HL-60 (cell line): ENCODE data around the gene DRAM2.

ENCODE experiments used
- GABPA ChIP-seq: IDR thresholded peaks from 2 replicates; pipeline ENCODE4 v1.6.1; 2012; ENCODE audit warnings: low read depth
- POLR2AphosphoS5 ChIP-seq: IDR thresholded peaks from 2 replicates; pipeline ENCODE4 v1.6.1; 2012; ENCODE audit warnings: low read depth
- TF ChIP-seq, protein P1 (sequence below): IDR thresholded peaks from one replicate; pipeline ENCODE4 v1.5.1; 2011; ENCODE audit warnings: low read length, control low read depth, inconsistent platforms; ENCODE audit not compliant: insufficient read depth
- TF ChIP-seq, protein P2 (sequence below): IDR thresholded peaks from 2 replicates; pipeline ENCODE4 v1.6.1; 2012; ENCODE audit warnings: low read depth; ENCODE audit not compliant: insufficient replicate concordance

- TF ChIP-seq POLR2AphosphoS5 (no peak), GABPA (no peak)
- TF ChIP-seq, protein P1, sequence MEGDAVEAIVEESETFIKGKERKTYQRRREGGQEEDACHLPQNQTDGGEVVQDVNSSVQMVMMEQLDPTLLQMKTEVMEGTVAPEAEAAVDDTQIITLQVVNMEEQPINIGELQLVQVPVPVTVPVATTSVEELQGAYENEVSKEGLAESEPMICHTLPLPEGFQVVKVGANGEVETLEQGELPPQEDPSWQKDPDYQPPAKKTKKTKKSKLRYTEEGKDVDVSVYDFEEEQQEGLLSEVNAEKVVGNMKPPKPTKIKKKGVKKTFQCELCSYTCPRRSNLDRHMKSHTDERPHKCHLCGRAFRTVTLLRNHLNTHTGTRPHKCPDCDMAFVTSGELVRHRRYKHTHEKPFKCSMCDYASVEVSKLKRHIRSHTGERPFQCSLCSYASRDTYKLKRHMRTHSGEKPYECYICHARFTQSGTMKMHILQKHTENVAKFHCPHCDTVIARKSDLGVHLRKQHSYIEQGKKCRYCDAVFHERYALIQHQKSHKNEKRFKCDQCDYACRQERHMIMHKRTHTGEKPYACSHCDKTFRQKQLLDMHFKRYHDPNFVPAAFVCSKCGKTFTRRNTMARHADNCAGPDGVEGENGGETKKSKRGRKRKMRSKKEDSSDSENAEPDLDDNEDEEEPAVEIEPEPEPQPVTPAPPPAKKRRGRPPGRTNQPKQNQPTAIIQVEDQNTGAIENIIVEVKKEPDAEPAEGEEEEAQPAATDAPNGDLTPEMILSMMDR = no peak
- TF ChIP-seq, protein P2, sequence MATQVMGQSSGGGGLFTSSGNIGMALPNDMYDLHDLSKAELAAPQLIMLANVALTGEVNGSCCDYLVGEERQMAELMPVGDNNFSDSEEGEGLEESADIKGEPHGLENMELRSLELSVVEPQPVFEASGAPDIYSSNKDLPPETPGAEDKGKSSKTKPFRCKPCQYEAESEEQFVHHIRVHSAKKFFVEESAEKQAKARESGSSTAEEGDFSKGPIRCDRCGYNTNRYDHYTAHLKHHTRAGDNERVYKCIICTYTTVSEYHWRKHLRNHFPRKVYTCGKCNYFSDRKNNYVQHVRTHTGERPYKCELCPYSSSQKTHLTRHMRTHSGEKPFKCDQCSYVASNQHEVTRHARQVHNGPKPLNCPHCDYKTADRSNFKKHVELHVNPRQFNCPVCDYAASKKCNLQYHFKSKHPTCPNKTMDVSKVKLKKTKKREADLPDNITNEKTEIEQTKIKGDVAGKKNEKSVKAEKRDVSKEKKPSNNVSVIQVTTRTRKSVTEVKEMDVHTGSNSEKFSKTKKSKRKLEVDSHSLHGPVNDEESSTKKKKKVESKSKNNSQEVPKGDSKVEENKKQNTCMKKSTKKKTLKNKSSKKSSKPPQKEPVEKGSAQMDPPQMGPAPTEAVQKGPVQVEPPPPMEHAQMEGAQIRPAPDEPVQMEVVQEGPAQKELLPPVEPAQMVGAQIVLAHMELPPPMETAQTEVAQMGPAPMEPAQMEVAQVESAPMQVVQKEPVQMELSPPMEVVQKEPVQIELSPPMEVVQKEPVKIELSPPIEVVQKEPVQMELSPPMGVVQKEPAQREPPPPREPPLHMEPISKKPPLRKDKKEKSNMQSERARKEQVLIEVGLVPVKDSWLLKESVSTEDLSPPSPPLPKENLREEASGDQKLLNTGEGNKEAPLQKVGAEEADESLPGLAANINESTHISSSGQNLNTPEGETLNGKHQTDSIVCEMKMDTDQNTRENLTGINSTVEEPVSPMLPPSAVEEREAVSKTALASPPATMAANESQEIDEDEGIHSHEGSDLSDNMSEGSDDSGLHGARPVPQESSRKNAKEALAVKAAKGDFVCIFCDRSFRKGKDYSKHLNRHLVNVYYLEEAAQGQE = no peak
These were observed 50.3 kb downstream of the DRAM2 start for GRCh38 chr1:111089638-111090037.
